HEK293T (cell line): Measurements from ENCODE around the gene SYNE3.

Source experiments
- ARNT ChIP-seq: fragments of 450-650 bp; IDR thresholded peaks from 2 replicates; pipeline ENCODE4 v1.6.1; 2017; ENCODE audit warnings: mild to moderate bottlenecking
- FOXA1 ChIP-seq: fragments of 450-650 bp; IDR thresholded peaks from 2 replicates; pipeline ENCODE4 v1.6.1; 2016; ENCODE audit warnings: mild to moderate bottlenecking
- FOXK2 ChIP-seq: fragments of 450-650 bp; IDR thresholded peaks from 2 replicates; pipeline ENCODE4 v1.6.1; 2016; ENCODE audit warnings: mild to moderate bottlenecking
- FOXM1 ChIP-seq: fragments of 450-650 bp; IDR thresholded peaks from 2 replicates; pipeline ENCODE4 v1.6.1; 2017; ENCODE audit warnings: mild to moderate bottlenecking, borderline replicate concordance
- L3MBTL2 ChIP-seq: fragments of 450-650 bp; conservative IDR thresholded peaks from 2 replicates; pipeline ENCODE4 v1.6.1; 2016; ENCODE audit warnings: mild to moderate bottlenecking
- LEF1 ChIP-seq: fragments of 450-650 bp; IDR thresholded peaks from 2 replicates; pipeline ENCODE4 v1.6.1; 2017; ENCODE audit warnings: mild to moderate bottlenecking, borderline replicate concordance
- NFRKB ChIP-seq: fragments of 450-650 bp; IDR thresholded peaks from 2 replicates; pipeline ENCODE4 v1.6.1; 2016; ENCODE audit warnings: mild to moderate bottlenecking, moderate library complexity
- PKNOX1 ChIP-seq: fragments of 450-650 bp; IDR thresholded peaks from 2 replicates; pipeline ENCODE4 v1.6.1; 2016
- SP1 ChIP-seq: fragments of 450-650 bp; IDR thresholded peaks from 2 replicates; pipeline ENCODE4 v1.6.1; 2017
- SUZ12 ChIP-seq: fragments of 450-650 bp; IDR thresholded peaks from 2 replicates; pipeline ENCODE4 v1.6.1; 2016; ENCODE audit warnings: mild to moderate bottlenecking
- ZNF384 ChIP-seq: fragments of 450-650 bp; IDR thresholded peaks from 2 replicates; pipeline ENCODE4 v1.6.1; 2016

DNA sequence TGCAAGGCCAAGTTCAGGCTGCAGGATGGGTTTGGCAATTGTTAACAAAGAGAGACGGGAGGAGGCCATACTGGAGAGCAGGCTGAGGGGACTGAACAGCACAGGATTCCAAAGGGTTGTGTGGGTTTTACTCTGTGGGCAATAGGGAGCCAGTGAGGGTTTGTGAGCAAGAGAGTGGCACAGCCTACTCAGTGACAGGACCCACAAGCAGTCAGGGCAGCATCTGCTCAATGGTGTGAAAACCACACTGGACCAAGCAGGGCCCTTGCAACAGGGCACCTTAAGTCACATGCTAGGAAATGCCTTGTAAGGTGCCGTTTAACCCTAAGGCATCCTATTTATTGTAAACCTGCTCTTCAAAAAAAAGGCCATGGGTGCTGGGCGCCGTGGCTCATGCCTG is 22.0 kb downstream of the SYNE3 start:
- no peak for TF ChIP-seq PKNOX1
- TF ChIP-seq FOXA1: no peak
- TF ChIP-seq SUZ12: no peak
- TF ChIP-seq L3MBTL2: no peak
- no peak for TF ChIP-seq SP1
- no peak for TF ChIP-seq ARNT
- TF ChIP-seq FOXM1: no peak
- no peak for TF ChIP-seq NFRKB
- no peak for TF ChIP-seq LEF1
- no peak for TF ChIP-seq FOXK2
- no peak for TF ChIP-seq ZNF384
